ENCODE measurements around the gene STKLD1. TPM values are rescaled to one million over a fixed set of nuclear protein-coding genes. Genes with fewer than 3 reads are reported as not detected.
"Not testable (repeated sequence)": the region's sequence is repeated elsewhere in the genome, so short reads cannot be mapped to it uniquely, and the experiment has no call there.

The STKLD1 gene
- total and polyA plus RNA-seq, 2 donors: 0.32 to 1.1 TPM

DNA sequence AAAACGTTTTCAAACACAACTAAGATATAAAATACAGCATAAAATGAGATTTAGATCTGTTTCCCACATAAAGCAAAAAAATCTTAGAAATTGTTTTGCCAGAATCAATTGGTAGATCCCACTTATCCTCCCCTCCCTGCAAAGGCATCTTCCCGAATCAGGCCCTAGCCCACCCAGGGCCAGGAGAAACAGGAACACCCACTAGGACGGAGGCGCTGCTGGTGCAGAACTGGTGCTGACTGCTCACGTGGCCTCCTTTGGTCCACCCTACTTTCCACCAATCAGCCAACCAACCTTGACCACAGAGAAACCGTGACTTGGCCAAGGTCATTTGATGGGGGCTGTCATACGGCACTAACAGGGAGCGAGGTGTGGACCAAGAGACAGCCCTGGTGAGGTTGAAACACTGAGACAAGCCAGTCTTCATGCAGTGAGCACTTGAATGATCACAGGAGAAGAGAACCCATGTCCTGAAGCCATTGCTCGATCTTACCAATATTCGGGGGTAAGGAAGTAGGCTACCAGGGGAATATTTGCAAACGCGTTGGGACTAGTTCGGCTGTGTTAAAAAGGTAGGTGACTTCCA lies 14.6 kb upstream of the STKLD1 start:
- no peak overlapping the region for H3K4me3 ChIP-seq (ENCODE audit: low read depth, low read length)
- WGBS: 80% methylated on average over 13 of the region's 13 CpGs
- no peak overlapping the region for H3K27ac ChIP-seq (ENCODE audit: low read depth)
- peaks cover 2% of the 10 kb centered on the region for H3K36me3 ChIP-seq (ENCODE audit: insufficient read depth)
- no peak for DNase-seq (ENCODE audit: extremely low spot score)
- no peaks in the 10 kb centered on the region for H3K4me1 ChIP-seq (ENCODE audit: insufficient read depth)

DNA sequence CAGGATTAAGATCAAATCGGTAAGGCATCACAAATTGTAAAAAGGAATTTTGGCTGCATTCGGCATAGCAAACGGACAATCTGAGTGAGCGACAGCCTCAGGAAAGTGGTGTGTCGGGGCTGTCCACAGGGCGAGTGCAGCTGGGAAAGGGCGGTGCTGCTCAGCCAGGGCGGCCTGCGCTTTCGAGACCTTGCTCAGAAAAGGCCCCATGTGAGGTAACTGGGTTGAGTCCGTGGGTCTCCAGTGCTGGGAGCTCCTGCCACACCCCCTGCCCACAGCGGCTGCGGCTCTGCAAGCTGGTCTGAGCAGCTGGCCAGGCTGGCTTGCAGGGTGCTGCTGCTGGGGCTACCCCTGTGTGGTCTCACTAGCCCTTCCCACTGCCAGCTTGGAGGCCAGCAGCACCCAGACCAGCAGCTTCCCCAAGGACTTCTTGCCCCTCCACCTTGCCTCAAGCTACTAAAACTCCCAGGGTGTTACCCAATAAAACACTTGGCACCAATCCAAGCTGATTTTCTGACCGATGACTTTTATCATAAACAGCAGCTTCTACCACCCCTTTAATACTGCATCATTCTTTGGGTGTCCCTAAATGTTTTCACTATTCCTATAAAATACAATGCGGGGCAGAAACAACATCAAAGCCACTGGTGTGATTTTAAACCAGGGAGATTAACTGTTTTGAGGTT lies 13.7 kb upstream of the STKLD1 start:
- H3K4me3 ChIP-seq (ENCODE audit: low read depth, low read length): no peak overlapping the region
- no peak overlapping the region for H3K27ac ChIP-seq (ENCODE audit: low read depth)
- H3K4me1 ChIP-seq (ENCODE audit: insufficient read depth): no peaks in the 10 kb centered on the region
- H3K36me3 ChIP-seq (ENCODE audit: insufficient read depth): peaks cover 2% of the 10 kb centered on the region
- WGBS: 83% methylated on average over 15 of the region's 15 CpGs
- no peak for DNase-seq (ENCODE audit: extremely low spot score)

DNA sequence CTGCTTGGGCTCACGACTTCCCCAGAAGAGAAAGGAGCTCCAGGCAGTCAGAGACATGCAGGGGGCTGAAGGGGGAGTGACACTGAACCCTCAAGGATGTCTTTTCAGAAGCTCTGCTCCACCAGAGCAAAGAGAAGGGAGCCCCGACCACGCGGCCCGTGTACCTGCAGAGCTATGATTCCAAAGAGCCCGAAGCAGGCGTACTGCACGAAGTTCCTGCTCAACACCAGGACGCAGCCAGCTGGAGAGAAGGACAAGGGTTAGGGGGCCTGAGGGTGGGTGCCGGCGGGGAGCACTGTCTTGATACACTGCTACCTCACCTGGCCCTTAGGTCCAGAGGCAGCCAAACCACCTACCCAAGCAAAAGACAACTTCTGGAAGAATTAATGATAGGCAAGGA lies 9.7 kb upstream of the STKLD1 start:
- no peak overlapping the region for H3K4me3 ChIP-seq (ENCODE audit: low read depth, low read length)
- WGBS: 90% methylated on average over 11 of the region's 11 CpGs

DNA sequence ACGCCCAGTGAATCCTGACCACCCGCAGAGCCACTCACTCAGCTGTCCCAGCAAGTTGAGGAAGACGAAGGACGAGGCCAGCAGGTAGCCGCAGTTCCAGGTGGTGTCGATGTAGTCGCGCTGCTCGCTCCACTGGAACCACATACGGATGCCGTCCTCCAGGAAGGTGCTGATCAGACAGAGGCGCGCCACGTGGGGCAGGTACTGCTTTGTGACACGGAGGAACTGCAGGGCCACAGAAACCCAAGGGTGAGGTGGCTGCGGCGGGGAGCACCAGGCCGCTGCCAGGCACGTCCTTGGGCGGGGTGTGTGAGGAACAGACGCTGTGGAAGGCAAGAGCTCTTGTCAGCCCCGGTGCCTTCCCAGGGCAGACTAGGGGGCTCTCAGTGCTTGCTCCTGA lies 8.9 kb upstream of the STKLD1 start:
- Histone ChIP-seq H3K27ac (ENCODE audit: low read depth) (no peak overlapping the region), H3K36me3 (ENCODE audit: insufficient read depth) (peaks cover 2% of the 10 kb centered on the region), H3K4me1 (ENCODE audit: insufficient read depth) (no peaks in the 10 kb centered on the region), H3K4me3 (ENCODE audit: low read depth, low read length) (no peak overlapping the region)
- 91% methylated on average over 22 of the region's 22 CpGs for WGBS
- no peak for DNase-seq (ENCODE audit: extremely low spot score)

More for the DNA sequence above, 9.7 kb upstream of the STKLD1 start:
- H3K36me3 ChIP-seq (ENCODE audit: insufficient read depth): peaks cover 2% of the 10 kb centered on the region
- no peaks in the 10 kb centered on the region for H3K4me1 ChIP-seq (ENCODE audit: insufficient read depth)
- no peak for DNase-seq (ENCODE audit: extremely low spot score)
- H3K27ac ChIP-seq (ENCODE audit: low read depth): no peak overlapping the region

DNA sequence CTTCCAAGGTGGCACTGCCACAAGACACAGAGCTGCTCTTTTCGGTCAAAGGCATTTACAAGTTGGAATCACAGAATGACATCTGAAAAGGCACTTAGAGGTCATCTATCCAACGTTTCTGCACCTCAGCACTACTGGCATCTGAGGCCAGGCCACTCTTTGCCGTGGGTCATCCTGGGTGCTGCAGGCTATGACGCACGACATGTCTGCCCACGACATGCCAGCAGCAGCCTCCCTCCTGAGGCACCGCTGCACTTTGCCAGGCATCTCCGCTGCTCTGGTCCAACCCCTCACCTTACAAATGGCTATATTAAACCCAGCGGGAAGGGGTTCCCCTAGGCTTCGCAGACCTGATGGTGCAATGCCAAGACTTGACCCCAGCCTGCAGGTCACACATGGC lies 8.4 kb upstream of the STKLD1 start:
- Histone ChIP-seq H3K4me3 (ENCODE audit: low read depth, low read length) (no peak overlapping the region), H3K4me1 (ENCODE audit: insufficient read depth) (no peaks in the 10 kb centered on the region), H3K27ac (ENCODE audit: low read depth) (no peak overlapping the region), H3K36me3 (ENCODE audit: insufficient read depth) (peaks cover 2% of the 10 kb centered on the region)
- 84% methylated on average over 10 of the region's 10 CpGs for WGBS
- DNase-seq (ENCODE audit: extremely low spot score): no peak

DNA sequence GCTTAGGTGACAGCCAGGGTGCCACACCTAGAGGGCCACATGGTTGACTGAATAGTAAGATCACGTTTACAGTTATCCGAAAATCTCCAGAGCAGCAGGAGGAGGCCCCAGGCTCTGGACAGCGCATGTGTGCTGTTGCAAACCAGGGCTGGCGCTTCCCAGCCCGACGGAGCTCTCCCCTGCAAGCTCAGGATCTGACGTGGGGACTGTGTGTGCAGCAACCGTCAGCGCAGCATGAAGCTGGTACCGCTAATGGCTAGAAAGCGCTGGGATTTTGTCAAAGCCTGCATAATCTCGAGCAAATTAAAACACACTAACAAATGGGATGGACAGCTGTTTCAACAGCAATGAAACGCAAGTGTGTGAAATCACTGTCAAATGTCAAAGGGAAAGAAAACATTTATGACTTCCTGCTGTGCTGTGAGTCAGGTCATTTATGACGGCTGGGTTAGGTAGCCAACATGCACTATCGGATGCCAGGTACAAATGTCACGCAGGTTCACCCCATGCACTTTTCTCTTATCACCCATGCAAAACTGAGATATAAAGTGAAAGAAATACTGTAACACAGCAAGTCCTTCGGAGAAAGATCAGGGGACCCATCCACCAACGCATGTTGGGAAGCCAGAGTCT lies 7.8 kb upstream of the STKLD1 start:
- 57% methylated on average over 18 of the region's 18 CpGs for WGBS
- no peak overlapping the region for H3K4me3 ChIP-seq (ENCODE audit: low read depth, low read length)

DNA sequence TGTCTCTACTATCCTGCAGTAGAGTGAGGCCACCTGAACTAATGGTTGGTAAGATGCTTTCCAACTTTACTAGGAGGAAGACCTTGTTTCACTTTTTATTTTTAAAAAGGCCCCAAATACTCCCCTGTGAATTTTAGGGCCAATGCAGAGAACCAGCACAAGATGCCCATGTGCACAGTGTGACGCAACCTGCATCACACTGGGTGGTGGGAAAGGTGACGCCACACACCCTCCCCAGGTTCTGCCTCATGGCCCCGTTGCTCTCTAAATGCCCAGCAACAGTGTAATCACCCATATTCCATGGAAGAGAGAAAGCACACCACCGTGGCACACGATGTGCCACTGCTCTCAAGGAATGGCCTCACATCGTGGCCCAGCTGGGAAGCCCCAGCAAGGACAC lies 6.7 kb upstream of the STKLD1 start:
- no peaks in the 10 kb centered on the region for H3K4me1 ChIP-seq (ENCODE audit: insufficient read depth)
- no peak overlapping the region for H3K4me3 ChIP-seq (ENCODE audit: low read depth, low read length)
- H3K27ac ChIP-seq (ENCODE audit: low read depth): no peak overlapping the region
- peaks cover 2% of the 10 kb centered on the region for H3K36me3 ChIP-seq (ENCODE audit: insufficient read depth)
- 82% methylated on average over 6 of the region's 6 CpGs for WGBS
- no peak for DNase-seq (ENCODE audit: extremely low spot score)

More for the DNA sequence above, 7.8 kb upstream of the STKLD1 start:
- peaks cover 2% of the 10 kb centered on the region for H3K36me3 ChIP-seq (ENCODE audit: insufficient read depth)
- H3K27ac ChIP-seq (ENCODE audit: low read depth): no peak overlapping the region
- no peak for DNase-seq (ENCODE audit: extremely low spot score)
- H3K4me1 ChIP-seq (ENCODE audit: insufficient read depth): no peaks in the 10 kb centered on the region

DNA sequence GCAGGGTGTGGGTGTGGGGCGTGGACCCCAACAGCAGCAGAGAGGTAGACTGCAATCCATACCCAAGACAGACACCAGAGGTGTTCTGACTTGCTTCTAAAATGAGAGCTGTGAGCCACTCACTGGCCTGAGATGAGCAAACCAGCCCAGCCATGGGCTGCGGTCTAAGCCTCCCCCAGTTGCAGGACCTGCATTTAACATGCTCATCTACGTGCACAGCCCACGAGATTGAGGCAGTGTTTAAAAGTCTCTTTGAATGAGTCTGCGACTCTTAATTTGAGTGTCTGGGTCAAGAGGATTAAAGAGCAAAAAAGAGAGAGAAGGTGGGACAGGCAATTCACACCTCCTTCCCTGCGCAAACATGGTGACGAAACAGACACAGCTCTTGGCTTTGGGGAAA lies 6.2 kb upstream of the STKLD1 start:
- Histone ChIP-seq H3K27ac (ENCODE audit: low read depth) (no peak overlapping the region), H3K36me3 (ENCODE audit: insufficient read depth) (peaks cover 2% of the 10 kb centered on the region), H3K4me1 (ENCODE audit: insufficient read depth) (no peaks in the 10 kb centered on the region), H3K4me3 (ENCODE audit: low read depth, low read length) (no peak overlapping the region)
- DNase-seq (ENCODE audit: extremely low spot score): no peak
- 78% methylated on average over 7 of the region's 7 CpGs for WGBS

DNA sequence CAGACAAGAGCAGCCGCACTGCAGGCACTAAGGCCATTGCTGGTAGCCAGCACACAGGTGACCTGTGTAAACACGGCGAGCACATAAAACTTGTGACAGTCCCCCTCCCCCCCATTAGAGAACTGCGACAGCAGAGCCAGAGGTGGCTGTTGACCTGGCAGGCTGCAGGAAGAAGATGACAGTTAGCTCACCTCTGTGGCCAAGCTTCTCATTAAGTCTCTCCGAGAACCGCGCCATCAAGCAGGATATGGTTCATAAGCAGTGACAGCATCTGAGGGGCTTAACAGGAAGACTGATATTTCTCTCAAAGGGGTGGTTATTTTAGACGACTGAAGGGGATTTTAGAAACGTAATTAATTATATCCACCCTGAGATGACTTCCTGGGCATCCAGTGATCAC lies 5.5 kb upstream of the STKLD1 start:
- DNase-seq (ENCODE audit: extremely low spot score): no peak
- no peak overlapping the region for H3K27ac ChIP-seq (ENCODE audit: low read depth)
- peaks cover 2% of the 10 kb centered on the region for H3K36me3 ChIP-seq (ENCODE audit: insufficient read depth)
- H3K4me3 ChIP-seq (ENCODE audit: low read depth, low read length): no peak overlapping the region
- WGBS: 58% methylated on average over 9 of the region's 9 CpGs
- no peaks in the 10 kb centered on the region for H3K4me1 ChIP-seq (ENCODE audit: insufficient read depth)

DNA sequence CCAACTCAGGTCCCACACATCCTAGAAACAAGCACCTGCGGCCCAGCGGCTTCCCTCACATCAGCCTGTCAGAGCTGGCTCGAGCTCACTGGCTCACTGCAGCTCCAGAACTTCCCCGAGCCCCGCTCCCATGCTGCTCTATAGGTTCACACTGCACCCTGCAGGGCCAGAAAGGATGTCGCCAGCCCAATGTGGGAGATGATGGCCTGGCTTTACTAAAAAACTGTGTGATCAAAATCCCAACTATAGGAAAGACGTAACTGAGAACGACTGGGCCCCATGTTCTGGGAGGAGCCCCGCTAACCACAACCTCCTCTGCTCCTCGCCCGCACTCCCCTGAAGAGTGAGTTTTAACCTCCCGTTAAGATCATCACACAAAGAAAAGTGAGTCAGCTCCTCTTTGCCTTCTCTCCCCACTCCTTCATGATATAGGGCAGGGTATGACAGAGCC lies 4.9 kb upstream of the STKLD1 start:
- DNase-seq (ENCODE audit: extremely low spot score): no peak
- Histone ChIP-seq H3K4me1 (ENCODE audit: insufficient read depth) (no peaks in the 10 kb centered on the region), H3K36me3 (ENCODE audit: insufficient read depth) (peaks cover under 1% of the 10 kb centered on the region), H3K27ac (ENCODE audit: low read depth) (no peak overlapping the region), H3K4me3 (ENCODE audit: low read depth, low read length) (no peak overlapping the region)
- WGBS: 69% methylated on average over 12 of the region's 12 CpGs

DNA sequence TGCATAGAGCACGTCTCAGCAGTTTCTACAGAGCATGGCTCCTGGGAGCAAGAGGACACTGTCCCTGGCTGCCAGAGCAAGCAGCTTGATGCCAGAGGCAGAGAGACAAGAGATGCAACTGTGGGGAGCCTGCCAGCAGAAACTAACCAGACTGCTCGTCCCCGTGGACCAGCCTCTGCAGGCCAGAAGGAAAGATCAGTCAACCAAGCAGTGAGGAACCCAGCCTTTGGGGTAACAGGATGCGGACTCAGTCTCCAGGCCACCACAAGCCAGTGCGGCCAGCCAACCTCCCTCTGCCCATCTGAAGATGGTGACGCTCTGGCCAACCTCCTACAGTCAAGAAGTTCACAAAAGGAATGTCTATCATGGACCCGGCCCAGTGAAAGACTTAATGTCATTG lies 4.0 kb upstream of the STKLD1 start:
- H3K27ac ChIP-seq (ENCODE audit: low read depth): no peak overlapping the region
- H3K4me1 ChIP-seq (ENCODE audit: insufficient read depth): peaks cover 3% of the 10 kb centered on the region
- WGBS: 67% methylated on average over 7 of the region's 7 CpGs
- H3K36me3 ChIP-seq (ENCODE audit: insufficient read depth): no peaks in the 10 kb centered on the region
- no peak overlapping the region for H3K4me3 ChIP-seq (ENCODE audit: low read depth, low read length)
- no peak for DNase-seq (ENCODE audit: extremely low spot score)

DNA sequence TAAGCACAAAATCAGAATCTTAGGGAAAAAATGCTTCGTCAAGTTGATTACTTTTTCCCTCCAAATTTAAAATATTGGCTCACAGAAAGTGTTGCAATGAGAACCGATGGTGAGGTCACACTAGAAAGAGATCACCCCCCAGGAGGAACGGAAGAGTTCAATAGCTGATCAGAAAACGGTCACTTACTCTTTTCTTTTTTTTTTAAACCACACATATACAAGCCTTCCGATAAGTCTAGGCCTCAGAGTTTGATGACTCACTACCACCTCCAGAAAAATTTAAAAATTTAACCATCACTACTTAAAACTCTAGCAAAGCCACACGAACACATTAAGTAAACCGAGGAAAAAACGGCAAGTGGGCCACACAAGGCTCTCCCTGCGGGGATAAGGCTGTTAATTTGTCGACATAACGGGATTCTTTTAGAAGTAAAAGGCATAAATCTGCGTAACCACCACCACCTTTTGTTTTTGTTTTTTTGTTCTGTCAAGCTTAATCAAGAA lies 1.5 kb upstream of the STKLD1 start:
- DNase-seq (ENCODE audit: extremely low spot score): no peak
- Histone ChIP-seq H3K4me3 (ENCODE audit: low read depth, low read length) (peak overlapping the region; percentile 99), H3K4me1 (ENCODE audit: insufficient read depth) (peaks cover 3% of the 10 kb centered on the region), H3K36me3 (ENCODE audit: insufficient read depth) (no peaks in the 10 kb centered on the region), H3K27ac (ENCODE audit: low read depth) (no peak overlapping the region)
- WGBS: 16% methylated on average over 12 of the region's 12 CpGs

DNA sequence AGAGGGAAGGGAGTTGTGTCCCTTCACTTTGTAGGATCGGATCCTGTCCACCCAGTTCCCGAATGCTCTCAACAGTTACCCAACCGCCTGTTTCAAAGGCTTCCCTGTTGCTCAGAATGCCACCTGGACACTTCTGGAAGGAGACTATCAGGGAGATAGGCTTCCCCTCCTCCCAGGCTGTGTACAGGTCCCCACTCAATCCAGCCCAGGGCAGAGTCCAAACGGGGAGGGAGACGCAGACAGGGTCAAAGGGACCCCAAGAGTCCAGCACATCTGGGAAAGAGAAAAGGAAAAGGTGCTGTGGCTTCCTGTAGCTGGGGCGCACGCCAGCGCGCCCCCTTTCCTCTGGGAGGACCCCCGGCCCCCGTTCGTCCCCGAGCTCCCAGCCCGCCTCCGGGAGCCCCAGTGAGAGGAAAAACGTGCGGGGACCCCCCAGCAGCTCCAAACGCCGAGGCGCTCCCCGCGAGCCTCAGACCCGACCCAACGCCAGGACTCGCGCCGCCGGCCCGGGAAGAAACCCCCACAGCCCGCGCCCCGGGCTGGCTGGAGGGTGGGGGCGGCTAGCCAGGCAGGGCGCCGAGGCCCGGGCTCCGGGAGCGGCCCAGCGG lies 946 bp upstream of the STKLD1 start:
- peaks cover 3% of the 10 kb centered on the region for H3K4me1 ChIP-seq (ENCODE audit: insufficient read depth)
- peak overlapping the region; percentile 97 for H3K27ac ChIP-seq (ENCODE audit: low read depth)
- under 1% methylated on average over 39 of the region's 39 CpGs for WGBS
- DNase-seq (ENCODE audit: extremely low spot score): no peak
- peak overlapping the region; percentile 99 for H3K4me3 ChIP-seq (ENCODE audit: low read depth, low read length)
- H3K36me3 ChIP-seq (ENCODE audit: insufficient read depth): no peaks in the 10 kb centered on the region

DNA sequence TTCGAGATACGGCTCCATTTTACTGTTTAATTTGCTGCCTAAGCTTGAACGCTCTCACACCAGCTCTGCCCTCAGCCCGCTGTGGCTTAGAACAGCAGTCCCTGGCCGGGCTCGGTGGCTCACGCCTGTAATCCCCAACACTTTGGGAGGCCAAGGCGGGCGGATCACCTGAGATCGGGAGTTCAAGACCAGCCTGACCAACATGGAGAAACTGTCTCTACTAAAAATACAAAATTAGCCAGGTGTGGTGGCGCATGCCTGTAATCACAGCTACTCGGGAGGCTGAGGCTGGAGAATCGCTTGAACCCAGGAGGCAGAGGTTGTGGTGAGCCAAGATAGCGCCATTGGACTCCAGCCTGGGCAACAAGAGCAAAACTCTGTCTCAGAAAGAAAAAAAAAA lies 1.1 kb downstream of the STKLD1 start:
- WGBS: 93% methylated on average over 14 of the region's 14 CpGs
- not testable (repeated sequence) for H3K27ac ChIP-seq (ENCODE audit: low read depth); DNase-seq (ENCODE audit: extremely low spot score); H3K4me1 ChIP-seq (ENCODE audit: insufficient read depth); H3K36me3 ChIP-seq (ENCODE audit: insufficient read depth); H3K4me3 ChIP-seq (ENCODE audit: low read depth, low read length)
